Measurements from ENCODE around the gene HS3ST3A1.

Gene HS3ST3A1

GRCh38 chr17:13572581-13572980 is 29.1 kb downstream of the HS3ST3A1 start:
- in situ Hi-C loops (cut with MboI; ENCODE audit: low pct_unique_long_range_greater_than_20kb, low sequenced_read_pairs, unreplicated experiment): no loop called here
- DNase-seq (ENCODE audit: low spot score): no peak
- TF ChIP-seq, protein P1, sequence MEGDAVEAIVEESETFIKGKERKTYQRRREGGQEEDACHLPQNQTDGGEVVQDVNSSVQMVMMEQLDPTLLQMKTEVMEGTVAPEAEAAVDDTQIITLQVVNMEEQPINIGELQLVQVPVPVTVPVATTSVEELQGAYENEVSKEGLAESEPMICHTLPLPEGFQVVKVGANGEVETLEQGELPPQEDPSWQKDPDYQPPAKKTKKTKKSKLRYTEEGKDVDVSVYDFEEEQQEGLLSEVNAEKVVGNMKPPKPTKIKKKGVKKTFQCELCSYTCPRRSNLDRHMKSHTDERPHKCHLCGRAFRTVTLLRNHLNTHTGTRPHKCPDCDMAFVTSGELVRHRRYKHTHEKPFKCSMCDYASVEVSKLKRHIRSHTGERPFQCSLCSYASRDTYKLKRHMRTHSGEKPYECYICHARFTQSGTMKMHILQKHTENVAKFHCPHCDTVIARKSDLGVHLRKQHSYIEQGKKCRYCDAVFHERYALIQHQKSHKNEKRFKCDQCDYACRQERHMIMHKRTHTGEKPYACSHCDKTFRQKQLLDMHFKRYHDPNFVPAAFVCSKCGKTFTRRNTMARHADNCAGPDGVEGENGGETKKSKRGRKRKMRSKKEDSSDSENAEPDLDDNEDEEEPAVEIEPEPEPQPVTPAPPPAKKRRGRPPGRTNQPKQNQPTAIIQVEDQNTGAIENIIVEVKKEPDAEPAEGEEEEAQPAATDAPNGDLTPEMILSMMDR (IDR thresholded peaks at IDR 0.05; ENCODE audit: extremely low read depth, insufficient read depth, missing control alignments): no peak

DNA sequence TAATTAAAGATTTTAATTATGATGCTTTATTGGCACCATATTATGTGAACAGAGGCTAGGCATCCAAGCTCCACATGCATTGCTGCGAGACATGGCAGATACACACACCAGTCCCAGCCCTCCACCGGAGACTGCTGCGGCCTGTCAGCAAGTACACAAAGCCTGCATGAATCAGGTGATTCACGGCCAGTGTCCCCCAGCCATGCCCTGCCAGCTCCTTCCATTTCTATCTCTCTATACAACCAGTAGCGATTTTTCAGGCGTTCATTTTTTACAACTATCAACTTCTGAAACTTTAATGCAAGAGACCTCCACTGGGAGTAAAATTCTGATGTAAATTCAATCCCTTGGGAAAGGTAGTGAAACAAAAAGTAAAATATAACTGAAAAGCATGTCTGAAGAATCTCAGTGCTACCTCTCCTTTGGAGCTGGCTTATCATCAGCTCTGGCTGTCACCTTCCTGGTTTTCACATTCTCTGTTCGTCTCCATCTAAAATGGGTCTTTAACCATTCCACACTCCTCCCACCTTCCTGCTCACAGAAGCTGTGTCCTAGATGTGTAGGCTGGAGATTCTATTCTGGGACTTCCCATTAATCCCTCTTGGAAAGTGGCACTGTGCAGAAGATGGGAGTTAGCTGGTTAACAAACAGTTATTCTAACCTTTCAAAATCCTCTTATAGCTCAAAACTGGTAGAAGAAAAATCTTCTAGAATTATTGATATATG is 32.2 kb downstream of the HS3ST3A1 start:
- in situ Hi-C loops (cut with MboI; ENCODE audit: low pct_unique_long_range_greater_than_20kb, low sequenced_read_pairs, unreplicated experiment): no loop called here
- DNase-seq (ENCODE audit: low spot score): no peak
- TF ChIP-seq, protein P1 (IDR thresholded peaks at IDR 0.05; ENCODE audit: extremely low read depth, insufficient read depth, missing control alignments): no peak

DNA sequence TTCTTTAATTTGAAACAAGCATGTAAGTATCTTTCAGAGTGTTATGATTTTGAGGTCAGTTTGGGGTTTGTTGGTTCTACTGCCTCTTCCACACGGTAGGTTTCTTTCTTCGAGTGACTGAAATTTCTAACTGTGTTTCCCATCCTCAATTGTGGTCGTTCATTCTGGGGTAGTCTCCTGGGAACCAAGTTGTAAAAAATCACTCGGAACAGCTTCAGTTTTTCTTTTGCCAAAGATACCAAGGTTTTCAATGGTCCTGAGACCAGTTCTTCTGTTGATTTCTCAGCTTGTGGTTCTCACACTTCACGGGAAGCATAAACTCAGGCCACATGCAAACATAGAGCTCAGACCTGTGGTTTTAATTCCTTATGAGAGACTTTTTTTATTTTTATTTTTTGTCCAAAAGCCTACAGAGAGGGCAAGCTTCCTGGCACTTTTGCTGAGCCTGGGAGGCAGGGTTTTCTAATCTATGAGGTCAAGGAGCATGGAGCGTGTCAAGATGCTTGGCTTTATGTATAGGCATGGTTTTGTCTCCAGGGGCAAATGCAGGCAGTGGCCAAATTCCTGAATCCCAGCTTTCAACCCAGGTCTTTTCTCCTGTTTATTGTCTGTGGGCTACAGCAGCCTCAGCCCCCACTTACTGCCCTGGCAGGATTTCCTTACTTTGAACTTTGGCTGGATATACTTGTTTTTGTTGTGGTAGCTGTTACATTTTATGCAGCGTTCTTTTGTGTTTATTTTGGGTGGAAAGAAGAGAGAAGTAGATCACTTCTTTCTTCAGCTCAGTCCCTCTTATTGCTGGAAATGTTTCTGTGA is 32.9 kb downstream of the HS3ST3A1 start:
- DNase-seq (ENCODE audit: low spot score): no peak
- TF ChIP-seq, protein P1 (IDR thresholded peaks at IDR 0.05; ENCODE audit: extremely low read depth, insufficient read depth, missing control alignments): no peak
- in situ Hi-C loops (cut with MboI; ENCODE audit: low pct_unique_long_range_greater_than_20kb, low sequenced_read_pairs, unreplicated experiment): no loop called here

GRCh38 chr17:13563866-13564265 is 37.9 kb downstream of the HS3ST3A1 start:
- in situ Hi-C loops (cut with MboI; ENCODE audit: low pct_unique_long_range_greater_than_20kb, low sequenced_read_pairs, unreplicated experiment): no loop called here
- no peak for DNase-seq (ENCODE audit: low spot score)
- TF ChIP-seq, protein P1 (IDR thresholded peaks at IDR 0.05; ENCODE audit: extremely low read depth, insufficient read depth, missing control alignments): no peak

GRCh38 chr17:13562271-13562800 is 39.4 kb downstream of the HS3ST3A1 start:
- TF ChIP-seq, protein P1 (IDR thresholded peaks at IDR 0.05; ENCODE audit: extremely low read depth, insufficient read depth, missing control alignments): no peak
- in situ Hi-C loops (cut with MboI; ENCODE audit: low pct_unique_long_range_greater_than_20kb, low sequenced_read_pairs, unreplicated experiment): no loop called here
- no peak for DNase-seq (ENCODE audit: low spot score)

DNA sequence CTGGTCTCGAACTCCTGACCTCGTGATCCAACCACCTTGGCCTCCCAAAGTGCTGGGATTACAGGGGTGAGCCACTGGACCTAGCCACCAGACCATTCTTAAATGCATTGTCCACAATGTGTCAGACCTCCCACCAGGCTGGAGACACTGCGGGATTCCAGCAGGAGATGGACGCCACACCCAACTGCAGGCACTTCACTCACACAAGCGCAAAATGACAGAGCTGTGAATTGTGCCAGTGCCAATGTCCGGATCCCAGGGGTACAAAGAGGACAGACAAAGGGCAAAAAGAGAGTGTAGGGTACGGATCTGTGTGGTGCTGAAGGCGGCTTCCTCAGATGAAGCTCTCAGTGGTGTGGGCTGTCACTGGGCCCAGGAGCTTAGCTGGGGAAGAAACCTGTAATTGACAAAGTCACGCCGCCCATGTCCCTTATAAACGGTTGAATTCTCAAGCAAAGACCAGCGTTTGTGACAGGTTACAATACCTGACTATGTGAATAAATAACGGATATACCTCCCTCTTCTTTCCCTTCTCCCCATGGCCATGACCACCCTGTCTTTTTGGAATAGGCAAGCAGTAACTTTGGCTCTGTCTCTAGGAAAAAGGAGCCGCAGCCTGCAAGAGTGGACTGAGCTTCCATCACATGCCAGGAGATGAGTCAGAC is 40.0 kb downstream of the HS3ST3A1 start:
- in situ Hi-C loops (cut with MboI; ENCODE audit: low pct_unique_long_range_greater_than_20kb, low sequenced_read_pairs, unreplicated experiment): no loop called here
- TF ChIP-seq, protein P1 (IDR thresholded peaks at IDR 0.05; ENCODE audit: extremely low read depth, insufficient read depth, missing control alignments): no peak
- no peak for DNase-seq (ENCODE audit: low spot score)

Data from GM13977 (cell line).